IMR-90 (cell line): ENCODE measurements around the gene HDAC8. TPM values are rescaled to one million over a fixed set of nuclear protein-coding genes. Genes with fewer than 3 reads are reported as not detected.

ENCODE experiments used
- ATAC-seq: fragments of 200-7000 bp; cut with Tn5 transposase; 2 replicates; pipeline ENCODE4 v1.9.1; 2020; ENCODE audit warnings: low read depth, mild to moderate bottlenecking, moderate library complexity
- BruUV-seq: library from RNA; stranded (reverse); fragments of 400-500 nt; replicated peaks from 2 replicates; lab custom pipeline; 2021; lab: Mats Ljungman, UMichigan
- CTCF ChIA-PET: fragments of 300-600 bp; formaldehyde crosslinking; extraction: SDS; loops from one replicate; lab custom pipeline; 2021; ENCODE audit warnings: antibody characterized with exemption; lab: Yijun Ruan, JAX
- POLR2A ChIA-PET: fragments of 300-600 bp; sonication (Branson Sonifier 250); formaldehyde crosslinking; loops from one replicate; lab custom pipeline; 2022; ENCODE audit warnings: antibody characterized with exemption; ENCODE audit not compliant: unreplicated experiment; lab: Charles Lee
- DNase-seq: peaks from one replicate; pipeline ENCODE4 v3.0.0; 2013
- H2AFZ ChIP-seq: replicated peaks from 2 replicates; pipeline ENCODE3; 2013; ENCODE audit warnings: low read length, mild to moderate bottlenecking; ENCODE audit not compliant: poor library complexity
- H2AK5ac ChIP-seq: 2 replicates; pipeline ENCODE4 v1.6.1; 2013; ENCODE audit warnings: low read depth, low read length, inconsistent platforms
- H2AK9ac ChIP-seq: replicated peaks from 2 replicates; pipeline ENCODE3; 2013; ENCODE audit warnings: mild to moderate bottlenecking, low read depth, low read length, moderate library complexity; ENCODE audit not compliant: poor library complexity
- H2BK120ac ChIP-seq: 2 replicates; pipeline ENCODE4 v1.6.1; 2013; ENCODE audit warnings: low read depth, low read length, inconsistent platforms
- H2BK15ac ChIP-seq: 3 replicates; pipeline ENCODE4 v1.6.1; 2013; ENCODE audit warnings: low read depth, low read length, inconsistent platforms
- H2BK20ac ChIP-seq: 2 replicates; pipeline ENCODE4 v1.6.1; 2013; ENCODE audit warnings: low read depth, mild to moderate bottlenecking, inconsistent platforms, low read length, moderate library complexity
- H2BK5ac ChIP-seq: 2 replicates; pipeline ENCODE4 v1.6.1; 2013; ENCODE audit warnings: mild to moderate bottlenecking, low read depth, low read length, inconsistent platforms; ENCODE audit not compliant: poor library complexity, severe bottlenecking
- H3K14ac ChIP-seq: replicated peaks from 2 replicates; pipeline ENCODE4 v1.6.1; 2013; ENCODE audit warnings: low read depth, low read length, inconsistent platforms
- H3K18ac ChIP-seq: 2 replicates; pipeline ENCODE4 v1.6.1; 2013; ENCODE audit warnings: low read depth, low read length, control low read depth
- H3K23ac ChIP-seq: 2 replicates; pipeline ENCODE4 v1.6.1; 2013; ENCODE audit warnings: low read depth, low read length, inconsistent platforms
- H3K27ac ChIP-seq: 2 replicates; pipeline ENCODE4 v1.5.1; 2013; ENCODE audit warnings: mild to moderate bottlenecking, control low read depth, low read length; ENCODE audit not compliant: insufficient read depth
- H3K27me3 ChIP-seq: 2 replicates; pipeline ENCODE4 v1.6.1; 2013; ENCODE audit warnings: low read length; ENCODE audit not compliant: control insufficient read depth, insufficient read depth
- H3K36me3 ChIP-seq: 2 replicates; pipeline ENCODE4 v1.6.1; 2013; ENCODE audit warnings: low read length, mixed read lengths; ENCODE audit not compliant: control insufficient read depth, insufficient read depth
- H3K4ac ChIP-seq: 2 replicates; pipeline ENCODE4 v1.6.1; 2013; ENCODE audit warnings: low read depth, low read length, inconsistent platforms
- H3K4me1 ChIP-seq: 2 replicates; pipeline ENCODE4 v1.6.1; 2013; ENCODE audit warnings: low read length, mixed read lengths; ENCODE audit not compliant: control insufficient read depth, insufficient read depth
- H3K4me2 ChIP-seq: 2 replicates; pipeline ENCODE4 v1.6.1; 2013; ENCODE audit warnings: low read depth, mild to moderate bottlenecking, control low read depth, low read length, moderate library complexity
- H3K4me3 ChIP-seq: 2 replicates; pipeline ENCODE4 v1.5.1; 2013; ENCODE audit warnings: low read depth, mild to moderate bottlenecking, control low read depth, low read length, moderate library complexity; ENCODE audit not compliant: insufficient read depth
- H3K56ac ChIP-seq: 2 replicates; pipeline ENCODE4 v1.6.1; 2013; ENCODE audit warnings: low read length, inconsistent platforms; ENCODE audit not compliant: insufficient read depth; ENCODE audit errors: extremely low read depth
- H3K79me1 ChIP-seq, 2 experiments: 2 replicates each; pipeline ENCODE4 v1.6.1; 2013; ENCODE audit warnings: low read length in 2 of 2, inconsistent platforms in 1 of 2, low read depth in 1 of 2
- H3K9ac ChIP-seq: 2 replicates; pipeline ENCODE4 v1.6.1; 2013; ENCODE audit warnings: low read depth, low read length, control low read depth
- H3K9me1 ChIP-seq: 2 replicates; pipeline ENCODE4 v1.6.1; 2013; ENCODE audit warnings: low read length, inconsistent platforms; ENCODE audit not compliant: insufficient read depth
- H3K9me3 ChIP-seq: 2 replicates; pipeline ENCODE4 v1.6.1; 2013; ENCODE audit warnings: low read length; ENCODE audit not compliant: control insufficient read depth, insufficient read depth
- H4K20me1 ChIP-seq: 2 replicates; pipeline ENCODE4 v1.6.1; 2013; ENCODE audit warnings: low read length, inconsistent platforms; ENCODE audit not compliant: insufficient read depth
- H4K5ac ChIP-seq: 2 replicates; pipeline ENCODE4 v1.6.1; 2013; ENCODE audit warnings: mild to moderate bottlenecking, low read depth, low read length, control low read depth
- H4K8ac ChIP-seq, 2 experiments: 2 replicates each; pipeline ENCODE4 v1.6.1; 2013; ENCODE audit warnings: low read depth in 2 of 2, low read length in 2 of 2, control low read depth in 1 of 2, inconsistent platforms in 1 of 2
- H4K91ac ChIP-seq: 2 replicates; pipeline ENCODE4 v1.6.1; 2013; ENCODE audit warnings: low read depth, low read length, inconsistent platforms; ENCODE audit not compliant: insufficient read depth
- BHLHE40 ChIP-seq: fragments of 150-350 bp; IDR thresholded peaks from 2 replicates; pipeline ENCODE4 v1.6.1; 2016; ENCODE audit warnings: mild to moderate bottlenecking, low read depth, low read length
- CEBPB ChIP-seq: IDR thresholded peaks from 2 replicates; pipeline ENCODE4 v1.6.1; 2012; ENCODE audit warnings: low read depth, low read length, improper control_type of control experiment
- CHD1 ChIP-seq: IDR thresholded peaks from 2 replicates; pipeline ENCODE4 v1.6.1; 2012; ENCODE audit warnings: low read depth, low read length, improper control_type of control experiment
- CTCF ChIP-seq: conservative IDR thresholded peaks from 2 replicates; pipeline ENCODE4 v1.5.1; 2012; ENCODE audit warnings: mild to moderate bottlenecking, low read depth, low read length, improper control_type of control experiment
- ELK1 ChIP-seq: fragments of 150-350 bp; IDR thresholded peaks from 2 replicates; pipeline ENCODE4 v1.6.1; 2016; ENCODE audit warnings: low read depth, mild to moderate bottlenecking, low read length, moderate library complexity, borderline replicate concordance
- FOS ChIP-seq: fragments of 150-350 bp; IDR thresholded peaks from 2 replicates; pipeline ENCODE4 v1.6.1; 2016; ENCODE audit warnings: low read depth, low read length
- MAFK ChIP-seq: IDR thresholded peaks from 2 replicates; pipeline ENCODE4 v1.6.1; 2012; ENCODE audit warnings: low read depth, low read length, improper control_type of control experiment
- MAZ ChIP-seq: IDR thresholded peaks from 2 replicates; pipeline ENCODE4 v1.6.1; 2012; ENCODE audit warnings: low read depth, mild to moderate bottlenecking, low read length, improper control_type of control experiment, moderate library complexity, borderline replicate concordance
- MXI1 ChIP-seq: IDR thresholded peaks from 2 replicates; pipeline ENCODE4 v1.6.1; 2012; ENCODE audit warnings: low read depth, mild to moderate bottlenecking, low read length, moderate library complexity, borderline replicate concordance
- NFE2L2 ChIP-seq: fragments of 150-350 bp; IDR thresholded peaks from 2 replicates; pipeline ENCODE4 v1.6.1; 2016; ENCODE audit warnings: low read depth, mild to moderate bottlenecking, low read length
- POLR2A ChIP-seq: IDR thresholded peaks from 2 replicates; pipeline ENCODE4 v1.6.1; 2012; ENCODE audit warnings: mild to moderate bottlenecking, low read depth, low read length
- RAD21 ChIP-seq: IDR thresholded peaks from 2 replicates; pipeline ENCODE4 v1.6.1; 2012; ENCODE audit warnings: low read length, improper control_type of control experiment
- RCOR1 ChIP-seq: IDR thresholded peaks from 2 replicates; pipeline ENCODE4 v1.6.1; 2012; ENCODE audit warnings: mild to moderate bottlenecking, low read length, improper control_type of control experiment; ENCODE audit not compliant: insufficient replicate concordance
- RFX5 ChIP-seq: IDR thresholded peaks from 2 replicates; pipeline ENCODE4 v1.8.0; 2012; ENCODE audit warnings: low read depth, mild to moderate bottlenecking, low read length, moderate library complexity
- SMC3 ChIP-seq: fragments of 150-350 bp; IDR thresholded peaks from 2 replicates; pipeline ENCODE4 v1.6.1; 2016; ENCODE audit warnings: low read depth, mild to moderate bottlenecking, antibody characterized with exemption, low read length, moderate library complexity
- USF2 ChIP-seq: fragments of 150-350 bp; IDR thresholded peaks from 2 replicates; pipeline ENCODE4 v1.6.1; 2017; ENCODE audit warnings: mild to moderate bottlenecking, antibody characterized with exemption, low read length, low read depth
- WGBS, 2 experiments: methylation state at CpG; one replicate each; pipeline versions ENCODE4 v1.1.5 to v1.1.7; 2013; ENCODE audit warnings: missing lambda C conversion rate in 2 of 2; ENCODE audit not compliant: insufficient read length in 1 of 2; ENCODE audit errors: extremely low coverage in 2 of 2; 5-methylcytosine and 5-hydroxymethylcytosine counted together
- dilution Hi-C: fragments of 300-500 bp; cut with HindIII; formaldehyde crosslinking; loops from one replicate; pipeline ENCODE4 v1.14.3; 2018; ENCODE audit warnings: low sequenced_read_pairs; ENCODE audit not compliant: unreplicated experiment
- in situ Hi-C: fragments of 300-500 bp; cut with MboI; formaldehyde crosslinking; loops from 3 replicates; pipeline ENCODE4 v1.14.3; 2019; ENCODE audit warnings: low sequenced_read_pairs, inconsistent platforms, mixed read lengths
- intact Hi-C: fragments of 100-400 bp; cut with micrococcal nuclease; formaldehyde crosslinking; loops from 2 replicates; pipeline ENCODE4 v1.10.0; 2022
- polyA plus RNA-seq, 3 experiments: library from polyadenylated mRNA; depleted of rRNA; stranded (reverse); fragments of >200 nt; gene quantifications; 2 replicates each; pipeline ENCODE4 v1.2.3, GENCODE V29; 2012; ENCODE audit warnings: low replicate concordance in 1 of 3
- total RNA-seq: library from RNA; depleted of rRNA; stranded (reverse); fragments of >200 nt; gene quantifications from 2 replicates; pipeline ENCODE4 v1.2.3, GENCODE V29; 2012

Gene HDAC8
- total and polyA plus RNA-seq, 2 of the 4 experiments (the other 2 are of a cell fraction) = 16.1 to 28.5 TPM

- dilution Hi-C loops (no loop called here), intact Hi-C loops (no loop called here), in situ Hi-C loops (no loop called here)
- H4K8ac ChIP-seq = no peak overlapping the region
- H2AK9ac ChIP-seq = no peak overlapping the region
- H4K20me1 ChIP-seq = no peaks in the 10 kb centered on the region
- H2BK5ac ChIP-seq = no peak overlapping the region
- no peak overlapping the region for H3K9ac ChIP-seq
- no peak overlapping the region for H4K91ac ChIP-seq
- peaks cover 5% of the 10 kb centered on the region for H3K27me3 ChIP-seq
- no peak overlapping the region for H3K23ac ChIP-seq
- ChIA-PET CTCF (no interaction called here), POLR2A (no interaction called here)
- H3K9me1 ChIP-seq = no peaks in the 10 kb centered on the region
- H3K4me3 ChIP-seq = no peak overlapping the region
- H3K18ac ChIP-seq = no peak overlapping the region
- no peaks in the 10 kb centered on the region for H3K4me1 ChIP-seq
- no peak overlapping the region for H3K4me2 ChIP-seq
- no peak overlapping the region for H3K14ac ChIP-seq
- no peaks in the 10 kb centered on the region for H3K9me3 ChIP-seq
- DNase-seq (no peak), ATAC-seq (no peak)
- no peak overlapping the region for H2BK20ac ChIP-seq
- no peak overlapping the region for H2BK120ac ChIP-seq
- WGBS, 2 experiments = no CpG with 5 or more reads among the region's 1 CpG
- H2BK15ac ChIP-seq = no peak overlapping the region
- no peak overlapping the region for H2AK5ac ChIP-seq
- H2AFZ ChIP-seq = no peak overlapping the region
- no peak overlapping the region for H3K4ac ChIP-seq
- H3K79me1 ChIP-seq = peaks cover 0 to 6% of the 10 kb centered on the region in 2 experiments; a peak in 1 of 4 replicates
- no peak overlapping the region for H3K27ac ChIP-seq
- no peak overlapping the region for H4K5ac ChIP-seq
- no peak overlapping the region for H3K56ac ChIP-seq
- no TSS peak for BruUV-seq
- 0 out of 2 replicates have a peak, but pooled peaks cover 1% of the 10 kb centered on the region for H3K36me3 ChIP-seq
- TF ChIP-seq MAZ (no peak), RFX5 (no peak), RAD21 (no peak), FOS (no peak), CTCF (no peak), RCOR1 (no peak), ELK1 (no peak), CEBPB (no peak), SMC3 (no peak), CHD1 (no peak), NFE2L2 (no peak), USF2 (no peak), MAFK (no peak), BHLHE40 (no peak), MXI1 (no peak), POLR2A (no peak)
These were observed 80.1 kb downstream of the HDAC8 start for GRCh38 chrX:72492499-72492898.
